H9 (cell line): ENCODE data around the gene PHLDB1. TPM values are rescaled to one million over a fixed set of nuclear protein-coding genes. Genes with fewer than 3 reads are reported as not detected.

Experiments
- DNase-seq: peaks from one replicate; pipeline ENCODE4 v3.0.0-alpha.2; 2017
- H2AFZ ChIP-seq: one replicate; pipeline ENCODE4 v1.6.1; 2013; ENCODE audit warnings: mild to moderate bottlenecking, low read length, control low read depth, moderate library complexity
- H2AK5ac ChIP-seq: 2 replicates; pipeline ENCODE4 v1.6.1; 2013; ENCODE audit warnings: low read length, control low read depth, mixed read lengths; ENCODE audit not compliant: insufficient read length
- H2BK120ac ChIP-seq: one replicate; pipeline ENCODE4 v1.6.1; 2013; ENCODE audit warnings: low read depth, mild to moderate bottlenecking, low read length, control low read depth, inconsistent platforms; ENCODE audit not compliant: poor library complexity, severe bottlenecking
- H2BK12ac ChIP-seq: 2 replicates; pipeline ENCODE4 v1.6.1; 2013; ENCODE audit warnings: low read length, control low read depth, mixed read lengths, low read depth; ENCODE audit not compliant: insufficient read length
- H2BK15ac ChIP-seq: 2 replicates; pipeline ENCODE4 v1.6.1; 2013; ENCODE audit warnings: low read depth, low read length, control low read depth
- H2BK20ac ChIP-seq: one replicate; pipeline ENCODE4 v1.6.1; 2013; ENCODE audit warnings: low read depth, mild to moderate bottlenecking, low read length, control low read depth, inconsistent platforms; ENCODE audit not compliant: poor library complexity, severe bottlenecking
- H2BK5ac ChIP-seq: 2 replicates; pipeline ENCODE4 v1.6.1; 2013; ENCODE audit warnings: low read length, control low read depth, mixed read lengths; ENCODE audit not compliant: insufficient read length
- H3K14ac ChIP-seq: 2 replicates; pipeline ENCODE4 v1.6.1; 2013; ENCODE audit warnings: low read length, control low read depth; ENCODE audit not compliant: insufficient read depth
- H3K18ac ChIP-seq: 2 replicates; pipeline ENCODE4 v1.6.1; 2013; ENCODE audit warnings: low read depth, mild to moderate bottlenecking, mixed read lengths, low read length, control low read depth; ENCODE audit not compliant: insufficient read length
- H3K23ac ChIP-seq: 2 replicates; pipeline ENCODE4 v1.6.1; 2013; ENCODE audit warnings: low read length, control low read depth, mixed read lengths, low read depth; ENCODE audit not compliant: insufficient read length
- H3K23me2 ChIP-seq: 2 replicates; pipeline ENCODE4 v1.6.1; 2013; ENCODE audit warnings: low read depth, mild to moderate bottlenecking, mixed read lengths, low read length, control low read depth; ENCODE audit not compliant: insufficient read length, poor library complexity, severe bottlenecking
- H3K27ac ChIP-seq: 2 replicates; pipeline ENCODE4 v1.5.1; 2013; ENCODE audit warnings: low read length, control low read depth, mixed read lengths, low read depth; ENCODE audit not compliant: insufficient read length
- H3K27me3 ChIP-seq: 2 replicates; pipeline ENCODE4 v1.6.1; 2013; ENCODE audit warnings: low read length, control low read depth, inconsistent platforms; ENCODE audit not compliant: insufficient read depth
- H3K4ac ChIP-seq: 2 replicates; pipeline ENCODE4 v1.6.1; 2013; ENCODE audit warnings: low read depth, mild to moderate bottlenecking, control low read depth, inconsistent platforms, low read length, moderate library complexity
- H3K4me1 ChIP-seq: 2 replicates; pipeline ENCODE4 v1.6.1; 2013; ENCODE audit warnings: low read length, control low read depth, inconsistent platforms; ENCODE audit not compliant: insufficient read depth
- H3K4me2 ChIP-seq: 2 replicates; pipeline ENCODE4 v1.6.1; 2013; ENCODE audit warnings: low read length, control low read depth, mixed read lengths; ENCODE audit not compliant: insufficient read length, insufficient read depth
- H3K56ac ChIP-seq: 2 replicates; pipeline ENCODE4 v1.6.1; 2013; ENCODE audit warnings: low read depth, mild to moderate bottlenecking, mixed read lengths, low read length, control low read depth; ENCODE audit not compliant: insufficient read length
- H3K79me1 ChIP-seq: 2 replicates; pipeline ENCODE4 v1.6.1; 2013; ENCODE audit warnings: low read depth, mild to moderate bottlenecking, moderate library complexity, low read length, control low read depth, inconsistent platforms; ENCODE audit not compliant: insufficient read depth, poor library complexity, severe bottlenecking
- H3K79me2 ChIP-seq: 2 replicates; pipeline ENCODE4 v1.6.1; 2013; ENCODE audit warnings: low read length, control low read depth, inconsistent platforms; ENCODE audit not compliant: insufficient read depth
- H3K9ac ChIP-seq: 2 replicates; pipeline ENCODE4 v1.6.1; 2013; ENCODE audit warnings: low read length, control low read depth, mixed read lengths; ENCODE audit not compliant: insufficient read length; ENCODE audit errors: extremely low read depth
- H3K9me3 ChIP-seq: one replicate; pipeline ENCODE4 v1.6.1; 2013; ENCODE audit warnings: low read depth, low read length, inconsistent platforms; ENCODE audit not compliant: control insufficient read depth
- H3T11ph ChIP-seq: one replicate; pipeline ENCODE4 v1.6.1; 2013; ENCODE audit warnings: mild to moderate bottlenecking, low read length, control low read depth, inconsistent platforms
- H4K20me1 ChIP-seq: one replicate; pipeline ENCODE4 v1.6.1; 2013; ENCODE audit not compliant: control insufficient read depth, insufficient read length, insufficient read depth
- H4K5ac ChIP-seq: 2 replicates; pipeline ENCODE4 v1.6.1; 2013; ENCODE audit warnings: low read depth, mild to moderate bottlenecking, mixed read lengths, low read length, control low read depth; ENCODE audit not compliant: insufficient read length
- H4K8ac ChIP-seq: replicated peaks from 2 replicates; pipeline ENCODE4 v1.6.1; 2013; ENCODE audit warnings: low read length, control low read depth, mixed read lengths, low read depth; ENCODE audit not compliant: insufficient read length
- H4K91ac ChIP-seq: 2 replicates; pipeline ENCODE4 v1.6.1; 2013; ENCODE audit warnings: low read depth, mild to moderate bottlenecking, moderate library complexity, mixed read lengths, low read length, control low read depth; ENCODE audit not compliant: insufficient read length
- H3K27ac Mint-ChIP-seq, 3 experiments: 2 replicates in 2 of 3; 3 replicates in 1 of 3; pipeline ENCODE4 v1.8.0; 2020 to 2021; ENCODE audit warnings: mixed read lengths in 3 of 3, mild to moderate bottlenecking in 1 of 3, moderate library complexity in 1 of 3
- H3K27me3 Mint-ChIP-seq: 2 replicates; pipeline ENCODE4 v1.8.0; 2021; ENCODE audit warnings: low read depth, mild to moderate bottlenecking, moderate library complexity, mixed read lengths
- H3K36me3 Mint-ChIP-seq, 3 experiments: 2 replicates in 2 of 3; 3 replicates in 1 of 3; pipeline ENCODE4 v1.8.0; 2020 to 2021; ENCODE audit warnings: low read depth in 3 of 3, mixed read lengths in 3 of 3; ENCODE audit not compliant: insufficient read depth in 1 of 3
- H3K4me1 Mint-ChIP-seq, 2 experiments: 2 replicates each; pipeline ENCODE4 v1.8.0; 2020; ENCODE audit warnings: mixed read lengths in 2 of 2
- H3K4me3 Mint-ChIP-seq, 2 experiments: 2 replicates in 1 of 2; 3 replicates in 1 of 2; pipeline ENCODE4 v1.8.0; 2020 to 2021; ENCODE audit warnings: mild to moderate bottlenecking in 2 of 2, mixed read lengths in 2 of 2, moderate library complexity in 1 of 2
- H3K9me3 Mint-ChIP-seq, 2 experiments: 2 replicates in 1 of 2; 3 replicates in 1 of 2; pipeline ENCODE4 v1.8.0; 2020; ENCODE audit warnings: mild to moderate bottlenecking in 2 of 2, mixed read lengths in 2 of 2, moderate library complexity in 1 of 2
- CTCF ChIP-seq: fragments of 200-600 bp; sonication (generic); conservative IDR thresholded peaks from 3 replicates; pipeline ENCODE4 v1.8.0; 2021; ENCODE audit warnings: antibody characterized with exemption, mild to moderate bottlenecking
- WGBS: extraction: QIAGEN DNeasy Blood & Tissue Kit; methylation state at CpG from one replicate; pipeline ENCODE4 v1.1.7; 2013; ENCODE audit warnings: missing lambda C conversion rate, low lambda C conversion rate, mixed read lengths; ENCODE audit not compliant: insufficient read length; ENCODE audit errors: extremely low coverage; 5-methylcytosine and 5-hydroxymethylcytosine counted together
- total RNA-seq: library from RNA; stranded (reverse); gene quantifications from 2 replicates; pipeline ENCODE4 v1.2.1, GENCODE V29; 2021

The PHLDB1 gene
- total RNA-seq, 1 experiment from 2014 or later = 56.0 TPM

GRCh38 chr11:118639899-118640298 lies 32.5 kb downstream of the PHLDB1 start:
- H3K23me2 ChIP-seq = peaks cover 3% of the 10 kb centered on the region
- H3K14ac ChIP-seq = no peak overlapping the region
- no peaks in the 10 kb centered on the region for H3K79me2 ChIP-seq
- H3K4me2 ChIP-seq = no peak overlapping the region
- H3K18ac ChIP-seq = no peak overlapping the region
- H2BK20ac ChIP-seq = no peak overlapping the region
- no peak overlapping the region for H2BK15ac ChIP-seq
- H3K9ac ChIP-seq = no peak overlapping the region
- no peaks in the 10 kb centered on the region for H3K27me3 Mint-ChIP-seq
- no peak overlapping the region for H3K4ac ChIP-seq
- no peak overlapping the region for H3K23ac ChIP-seq
- DNase-seq = no peak
- no peak for TF ChIP-seq CTCF
- H3K79me1 ChIP-seq = no peaks in the 10 kb centered on the region
- H3K4me3 Mint-ChIP-seq = no peak overlapping the region
- peaks cover 5% of the 10 kb centered on the region; the same call in 1 of the 2 replicates for H3K4me1 ChIP-seq
- no peaks in the 10 kb centered on the region for H3K9me3 Mint-ChIP-seq
- H2BK120ac ChIP-seq = no peak overlapping the region
- no peak overlapping the region for H3K27ac Mint-ChIP-seq
- no peak overlapping the region for H3K56ac ChIP-seq
- no peak overlapping the region for H2BK5ac ChIP-seq
- H3K36me3 Mint-ChIP-seq = peaks cover 33 to 70% (median 65%) of the 10 kb centered on the region in 3 experiments
- no CpG with 5 or more reads among the region's 4 CpGs for WGBS
- no peak overlapping the region for H3T11ph ChIP-seq
- no peak overlapping the region for H3K27ac ChIP-seq
- H3K9me3 ChIP-seq = no peaks in the 10 kb centered on the region
- no peaks in the 10 kb centered on the region for H3K27me3 ChIP-seq
- H4K91ac ChIP-seq = no peak overlapping the region
- no peak overlapping the region for H2AK5ac ChIP-seq
- no peaks in the 10 kb centered on the region for H4K20me1 ChIP-seq
- H2BK12ac ChIP-seq = no peak overlapping the region
- peaks cover 13 to 19% of the 10 kb centered on the region in 2 experiments for H3K4me1 Mint-ChIP-seq
- H4K8ac ChIP-seq = no peak overlapping the region
- no peak overlapping the region for H4K5ac ChIP-seq
- no peak overlapping the region for H2AFZ ChIP-seq
